ENCODE measurements around the gene PRDM16. TPM values are rescaled to one million over a fixed set of nuclear protein-coding genes. Genes with fewer than 3 reads are reported as not detected.

PRDM16 gene
- total and polyA plus RNA-seq, 2 of the 8 experiments (the other 6 are each of a cell fraction or from before 2014, with no cell fraction given), result 0.39 to 0.43 TPM

DNA sequence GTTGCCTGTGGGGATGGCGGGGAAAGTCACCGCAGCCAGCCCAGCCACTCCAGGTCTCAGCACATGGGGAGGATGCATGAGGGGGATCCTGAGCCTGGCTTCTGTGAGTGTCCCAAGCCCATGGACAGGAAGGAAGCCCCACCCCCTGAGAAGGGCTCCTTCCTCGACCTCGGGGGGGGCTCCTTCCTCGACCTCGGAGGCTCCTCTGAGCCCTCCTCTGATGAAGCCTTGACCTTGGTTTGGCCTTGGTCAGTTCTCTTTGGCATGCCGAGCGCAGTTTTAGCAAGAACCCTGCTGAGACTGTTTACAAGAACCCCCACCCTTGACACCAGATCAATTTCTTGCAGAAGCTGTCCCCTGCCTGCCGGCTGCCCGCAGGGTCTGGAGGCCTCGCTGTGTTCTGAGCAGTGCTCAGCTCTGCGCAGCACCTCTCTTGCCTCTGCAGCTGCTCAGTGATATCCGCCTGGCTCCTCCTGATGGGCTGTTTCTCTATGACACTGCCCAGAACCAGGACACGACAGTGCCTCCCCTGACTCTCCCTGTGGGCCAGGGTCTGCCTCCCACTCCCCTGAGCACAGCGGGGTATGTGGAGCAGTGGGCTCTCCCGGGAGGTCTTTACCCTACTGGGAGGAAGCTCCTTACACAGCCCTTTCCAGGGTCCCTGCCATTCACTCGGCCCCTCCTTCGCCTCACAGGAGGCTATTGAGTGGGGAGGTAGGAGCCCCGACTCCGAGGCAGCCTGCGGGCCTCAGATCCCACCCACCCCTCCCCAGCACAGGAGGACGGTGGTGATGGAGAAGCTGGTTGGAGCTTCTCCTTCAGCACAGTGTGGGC, 32.3 kb upstream of the PRDM16 start:
- ChIA-PET CTCF (ENCODE audit: partially characterized antibody) (no interaction called here), POLR2A (ENCODE audit: partially characterized antibody) (no interaction called here)
- Histone ChIP-seq H3K4me3 (ENCODE audit: extremely low read depth in 1 of 4, insufficient read depth in 2 of 4, low read depth in 3 of 4, low read length in 4 of 4) (no peak overlapping the region), H2BK120ac (replicated peaks; ENCODE audit: low read depth, low read length) (no peak overlapping the region), H2BK20ac (ENCODE audit: low read length) (no peak overlapping the region), H3K4ac (replicated peaks; ENCODE audit: insufficient read length, low read depth, low read length) (no peak overlapping the region), H4K5ac (ENCODE audit: insufficient read length, low read depth, low read length) (no peak overlapping the region), H2BK15ac (ENCODE audit: low read length) (no peak overlapping the region), H3K23ac (ENCODE audit: insufficient read length) (no peak overlapping the region), H3K9ac (replicated peaks in 1 of 4; ENCODE audit: extremely low read depth in 1 of 4, low read depth in 3 of 4, low read length in 3 of 4) (no peak overlapping the region), H4K91ac (replicated peaks; ENCODE audit: insufficient read length, low read length) (no peak overlapping the region), H3K27ac (ENCODE audit: low read depth, low read length) (no peak overlapping the region), H3K18ac (ENCODE audit: extremely low read depth, low read length) (no peak overlapping the region), H4K8ac (ENCODE audit: extremely low read depth, insufficient read depth, low read length) (no peak overlapping the region; the same call in 1 of the 2 replicates), H3K4me2 (ENCODE audit: insufficient read depth in 1 of 2, low read depth in 2 of 2, low read length in 2 of 2) (no peak overlapping the region), H3K9me3 (ENCODE audit: insufficient read depth in 2 of 2, low read depth in 1 of 2, low read length in 1 of 2) (peaks cover 82 to 94% of the 10 kb centered on the region in 2 experiments), H3K79me2 (ENCODE audit: control insufficient read depth in 1 of 2, insufficient read depth in 2 of 2, low read length in 2 of 2) (no peaks in the 10 kb centered on the region), H2AK5ac (ENCODE audit: low read depth, low read length) (no peak overlapping the region), H3K56ac (replicated peaks; ENCODE audit: insufficient read length, low read depth, low read length) (no peak overlapping the region), H3K4me1 (replicated peaks in 1 of 4; ENCODE audit: control insufficient read depth in 3 of 4, insufficient read depth in 4 of 4, low read length in 3 of 4) (peaks cover 0 to 5% (median 0%) of the 10 kb centered on the region in 4 experiments; a peak in 1 of 7 replicates), H3K14ac (ENCODE audit: insufficient read length) (no peak overlapping the region), H3K27me3 (replicated peaks in 1 of 4; ENCODE audit: control insufficient read depth in 3 of 4, extremely low read depth in 1 of 4, insufficient read depth in 3 of 4, low read length in 3 of 4) (no peaks in the 10 kb centered on the region), H2BK12ac (ENCODE audit: low read depth, low read length) (no peak overlapping the region), H4K20me1 (replicated peaks in 1 of 2; ENCODE audit: control insufficient read depth in 1 of 2, insufficient read depth in 2 of 2, low read length in 2 of 2) (no peaks in the 10 kb centered on the region), H2BK5ac (ENCODE audit: low read depth, low read length) (no peak overlapping the region), H3K23me2 (ENCODE audit: low read depth, low read length) (no peaks in the 10 kb centered on the region), H3K36me3 (ENCODE audit: control insufficient read depth in 2 of 4, insufficient read depth in 4 of 4, low read length in 3 of 4) (no peaks in the 10 kb centered on the region; a peak in 1 of 8 replicates), H3K79me1 (ENCODE audit: low read depth, low read length) (no peaks in the 10 kb centered on the region), H2AFZ (ENCODE audit: low read length) (no peak overlapping the region)
- DNase-seq (ENCODE audit: low read depth in 1 of 2, low spot score in 2 of 2) (no peak), FAIRE-seq (no peak)
- 85% methylated on average over 16 of the region's 22 CpGs; no CpG with 5 or more reads in 1 of the 2 experiments for WGBS, 2 experiments (ENCODE audit: extremely low coverage in 1 of 2, insufficient coverage in 1 of 2, insufficient read length in 1 of 2, insufficient replicate concordance in 2 of 2, low coverage in 1 of 2, low lambda C conversion rate in 2 of 2, missing lambda C conversion rate in 1 of 2)
- TF ChIP-seq SP2 (IDR thresholded peaks at IDR 0.05; ENCODE audit: low read length), result no peak
- TF ChIP-seq RBBP5 (IDR thresholded peaks at IDR 0.05; ENCODE audit: borderline replicate concordance, low read depth, low read length), result no peak
- no peak for TF ChIP-seq TCF12 (IDR thresholded peaks at IDR 0.05; ENCODE audit: low read depth, low read length)
- TF ChIP-seq BACH1 (IDR thresholded peaks at IDR 0.05; ENCODE audit: low read length), result no peak
- TF ChIP-seq ASH2L (IDR thresholded peaks at IDR 0.05; ENCODE audit: low read length), result no peak
- TF ChIP-seq MAX (IDR thresholded peaks at IDR 0.05), result no peak
- TF ChIP-seq EP300 (IDR thresholded peaks at IDR 0.05; ENCODE audit: borderline replicate concordance in 1 of 2, low read depth in 2 of 2, low read length in 2 of 2), result no peak
- no peak for TF ChIP-seq SIRT6 (IDR thresholded peaks at IDR 0.05; ENCODE audit: low read length)
- TF ChIP-seq EZH2 (IDR thresholded peaks at IDR 0.05; ENCODE audit: low read depth, low read length, severe bottlenecking), result no peak
- no peak for TF ChIP-seq NANOG (IDR thresholded peaks at IDR 0.05; ENCODE audit: insufficient read depth, low read depth, low read length, poor library complexity, severe bottlenecking)
- TF ChIP-seq GABPA (IDR thresholded peaks at IDR 0.05; ENCODE audit: borderline replicate concordance, insufficient read depth, low read length), result no peak
- no peak for TF ChIP-seq CEBPB (IDR thresholded peaks at IDR 0.05; ENCODE audit: low read depth, low read length)
- TF ChIP-seq SP4 (IDR thresholded peaks at IDR 0.05; ENCODE audit: low read length), result no peak

Data from H1 (cell line).